HepG2 (cell line): ENCODE measurements around the gene HAND1. TPM values are rescaled to one million over a fixed set of nuclear protein-coding genes. Genes with fewer than 3 reads are reported as not detected.

Experiments used
- ATAC-seq: fragments of 200-7000 bp; cut with Tn5 transposase; 3 replicates; pipeline ENCODE4 v1.9.1; 2020; ENCODE audit warnings: mild to moderate bottlenecking, moderate library complexity
- BruUV-seq: library from RNA; stranded (reverse); fragments of 400-500 nt; replicated peaks from 2 replicates; lab custom pipeline; 2021; lab: Mats Ljungman, UMichigan
- CTCF ChIA-PET: fragments of 300-600 bp; formaldehyde crosslinking; extraction: SDS; loops from one replicate; lab custom pipeline; 2021; ENCODE audit warnings: low total read pairs, inconsistent platforms, low intra/inter-chr PET ratio; lab: Yijun Ruan, JAX
- POLR2A ChIA-PET: fragments of 350-600 bp; sonication (Branson Sonifier 250); formaldehyde crosslinking; loops from one replicate; lab custom pipeline; 2020; ENCODE audit warnings: antibody characterized with exemption, inconsistent platforms; lab: Yijun Ruan, JAX
- DNase-seq: peaks from one replicate; pipeline ENCODE4 v3.0.0-alpha.2; 2015; ENCODE audit warnings: low spot score
- FAIRE-seq: peaks from 3 replicates; lab custom pipeline; 2011; peaks lifted over from hg19 to GRCh38; lab: Jason Lieb, UNC
- H2AFZ ChIP-seq: one replicate; pipeline ENCODE4 v1.6.1; 2011; ENCODE audit warnings: low read length, inconsistent platforms
- H3K27ac ChIP-seq: fragments of 300-600 bp; 3 replicates; pipeline ENCODE4 v1.8.0; 2011; ENCODE audit warnings: mixed run types, mild to moderate bottlenecking, mixed read lengths, low read length, inconsistent platforms; ENCODE audit not compliant: insufficient read depth; ENCODE audit errors: extremely low read length
- H3K27me3 ChIP-seq, 2 experiments: fragments of 200-600 bp in 1 of 2; 2 replicates in 1 of 2; 3 replicates in 1 of 2; pipeline versions ENCODE4 v1.6.0 to v1.8.0; 2011; ENCODE audit warnings: low read length in 2 of 2, mild to moderate bottlenecking in 2 of 2, moderate library complexity in 2 of 2, inconsistent platforms in 1 of 2; ENCODE audit not compliant: insufficient read depth in 2 of 2, control insufficient read depth in 1 of 2
- H3K36me3 ChIP-seq, 2 experiments: fragments of 200-600 bp in 1 of 2; replicated peaks in 1 of 2; 2 replicates in 1 of 2; 3 replicates in 1 of 2; pipeline versions ENCODE4 v1.5.1 to v1.8.0; 2011; ENCODE audit warnings: low read length in 2 of 2, inconsistent platforms in 1 of 2; ENCODE audit not compliant: insufficient read depth in 2 of 2, control insufficient read depth in 1 of 2
- H3K4me1 ChIP-seq: 2 replicates; pipeline ENCODE4 v1.5.1; 2012; ENCODE audit warnings: low read length, inconsistent platforms; ENCODE audit not compliant: insufficient read depth
- H3K4me2 ChIP-seq: 2 replicates; pipeline ENCODE4 v1.6.0; 2011; ENCODE audit warnings: low read depth, low read length, inconsistent platforms
- H3K4me3 ChIP-seq, 3 experiments: fragments of 200-600 bp in 1 of 3; sonication (generic), shearing (Covaris generic) in 1 of 3; replicated peaks in 1 of 3; 2 replicates each; pipeline ENCODE4 v1.5.1; 2011 to 2016; ENCODE audit warnings: low read length in 3 of 3, inconsistent platforms in 2 of 3, low read depth in 2 of 3, mild to moderate bottlenecking in 2 of 3, control low read depth in 1 of 3, mixed read lengths in 1 of 3; ENCODE audit not compliant: insufficient read depth in 1 of 3
- H3K79me2 ChIP-seq: one replicate; pipeline ENCODE4 v1.6.1; 2011; ENCODE audit warnings: low read length, inconsistent platforms; ENCODE audit not compliant: insufficient read depth
- H3K9ac ChIP-seq: 2 replicates; pipeline ENCODE4 v1.6.0; 2011; ENCODE audit warnings: mild to moderate bottlenecking, low read depth, low read length, inconsistent platforms; ENCODE audit not compliant: insufficient read depth
- H3K9me3 ChIP-seq: 2 replicates; pipeline ENCODE4 v1.5.1; 2012; ENCODE audit warnings: mild to moderate bottlenecking, low read length
- H4K20me1 ChIP-seq: 2 replicates; pipeline ENCODE4 v1.6.0; 2011; ENCODE audit warnings: inconsistent platforms, mild to moderate bottlenecking, low read length, moderate library complexity; ENCODE audit not compliant: insufficient read depth
- FOXO1 ChIP-seq: sonication (generic); formaldehyde crosslinking; IDR thresholded peaks from 2 replicates; pipeline ENCODE4 v1.4.0; 2020; ENCODE audit warnings: missing genetic modification reagents
- NFKBIZ ChIP-seq: IDR thresholded peaks from 2 replicates; pipeline ENCODE4 v1.6.1; 2018; ENCODE audit warnings: missing genetic modification reagents, missing compliant biosample characterization
- NRL ChIP-seq: sonication (generic); formaldehyde crosslinking; IDR thresholded peaks from 2 replicates; pipeline ENCODE4 v1.5.0; 2020; ENCODE audit warnings: missing genetic modification reagents, mild to moderate bottlenecking, moderate library complexity, borderline replicate concordance
- POLR2A ChIP-seq, 2 experiments: IDR thresholded peaks; 2 replicates each; pipeline ENCODE4 v1.6.1; 2011; ENCODE audit warnings: low read depth in 2 of 2, low read length in 2 of 2, mild to moderate bottlenecking in 1 of 2, moderate library complexity in 1 of 2; ENCODE audit not compliant: insufficient read depth in 1 of 2
- SUZ12 ChIP-seq: fragments of 150-350 bp; IDR thresholded peaks from 2 replicates; pipeline ENCODE4 v1.6.1; 2014; ENCODE audit warnings: low read depth, low read length
- TAF1 ChIP-seq: sonication (generic); formaldehyde crosslinking; IDR thresholded peaks from 2 replicates; pipeline ENCODE4 v1.4.0; 2020; ENCODE audit warnings: missing genetic modification reagents
- TOPORS ChIP-seq: sonication (generic); formaldehyde crosslinking; IDR thresholded peaks from 2 replicates; pipeline ENCODE4 v1.8.0; 2023; ENCODE audit warnings: mild to moderate bottlenecking, missing genetic modification reagents
- ZBTB21 ChIP-seq: sonication (generic); formaldehyde crosslinking; IDR thresholded peaks from 2 replicates; pipeline ENCODE4 v1.4.0; 2020; ENCODE audit warnings: missing genetic modification reagents
- ZFP1 ChIP-seq: IDR thresholded peaks from 2 replicates; pipeline ENCODE4 v1.6.1; 2016
- ZFP37 ChIP-seq: sonication (generic); formaldehyde crosslinking; IDR thresholded peaks from 2 replicates; pipeline ENCODE4 v1.4.0; 2020; ENCODE audit warnings: missing genetic modification reagents, borderline replicate concordance
- ZNF180 ChIP-seq: sonication (generic); formaldehyde crosslinking; IDR thresholded peaks from 2 replicates; pipeline ENCODE4 v1.4.0; 2020; ENCODE audit warnings: low read depth, missing genetic modification reagents, borderline replicate concordance
- ZNF331 ChIP-seq: sonication (generic); formaldehyde crosslinking; IDR thresholded peaks from 2 replicates; pipeline ENCODE4 v1.4.0; 2020; ENCODE audit warnings: missing genetic modification reagents
- ZNF7 ChIP-seq: IDR thresholded peaks from 2 replicates; pipeline ENCODE4 v1.6.1; 2016; ENCODE audit warnings: missing biosample characterization, missing genetic modification reagents
- ZNF83 ChIP-seq: sonication (generic); formaldehyde crosslinking; IDR thresholded peaks from 2 replicates; pipeline ENCODE4 v1.4.0; 2020; ENCODE audit warnings: missing genetic modification reagents, mild to moderate bottlenecking, borderline replicate concordance
- WGBS: methylation state at CpG from one replicate; pipeline ENCODE4 v1.1.6; 2017; ENCODE audit warnings: low lambda C conversion rate; 5-methylcytosine and 5-hydroxymethylcytosine counted together
- in situ Hi-C: cut with HindIII; loops from 2 replicates; pipeline ENCODE4 v1.10.0; 2017; ENCODE audit warnings: low pct_unique_long_range_greater_than_20kb; ENCODE audit not compliant: extremely low pct_ligation_motif_present
- intact Hi-C: fragments of 100-400 bp; cut with micrococcal nuclease; formaldehyde crosslinking; loops from one replicate; pipeline ENCODE4 v1.10.0; 2022; ENCODE audit not compliant: unreplicated experiment
- polyA plus RNA-seq, 8 experiments: library from polyadenylated mRNA; depleted of rRNA in 3 of 8; stranded (reverse) in 7 of 8; unstranded in 1 of 8; fragments of >200 nt; fragmentation: Illumina TruSeq in 4 of 8; extraction: Trizol in 4 of 8; gene quantifications; 2 replicates each; pipeline versions ENCODE4 v1.2.1 to v1.2.3, GENCODE V29; 2011 to 2016; ENCODE audit warnings: low read depth in 4 of 8, missing spikeins in 1 of 8, mixed read lengths in 1 of 8; ENCODE audit not compliant: insufficient read depth in 1 of 8
- total RNA-seq, 5 experiments: library from RNA; depleted of rRNA; stranded (reverse); fragments of >200 nt; fragmentation: Illumina TruSeq; extraction: Trizol; gene quantifications; 2 replicates each; pipeline ENCODE4 v1.2.3, GENCODE V29; 2016; ENCODE audit warnings: low read depth in 1 of 5
- TF ChIP-seq, protein P1 (sequence below): IDR thresholded peaks from 2 replicates; pipeline ENCODE4 v1.6.1; 2016; ENCODE audit warnings: low read depth, borderline replicate concordance
- TF ChIP-seq, protein P2 (sequence below): sonication (generic); formaldehyde crosslinking; conservative IDR thresholded peaks from 2 replicates; pipeline ENCODE4 v1.4.0; 2020; ENCODE audit warnings: missing genetic modification reagents

Gene HAND1
- total and polyA plus RNA-seq, 2 of the 13 experiments (the other 11 are each of a cell fraction or from before 2014, with no cell fraction given) = not detected

DNA sequence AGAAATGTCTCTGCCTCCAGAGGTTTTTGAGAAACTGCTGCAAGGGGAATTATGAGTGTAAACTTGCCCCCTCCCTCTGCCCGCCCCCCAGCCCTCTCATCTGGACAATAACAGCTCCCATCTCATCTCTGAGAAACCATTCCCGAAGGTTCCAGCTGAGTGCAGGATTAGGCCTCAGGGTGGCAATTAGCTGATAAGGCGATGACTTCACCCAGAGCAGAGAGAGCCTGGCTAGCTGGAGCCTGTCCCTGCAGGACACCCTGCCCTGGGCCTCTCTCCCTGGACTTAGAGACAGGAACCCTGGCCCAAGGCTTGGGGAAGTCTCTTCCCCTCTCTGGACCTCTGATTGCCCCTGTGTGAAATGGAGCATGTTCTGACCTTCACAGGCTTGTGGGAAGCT, 45.7 kb upstream of the HAND1 start:
- Histone ChIP-seq H3K79me2 (no peaks in the 10 kb centered on the region), H3K9ac (no peak overlapping the region), H3K27ac (no peak overlapping the region), H3K4me1 (no peaks in the 10 kb centered on the region), H3K4me2 (no peak overlapping the region), H3K27me3 (peaks cover 0 to 3% of the 10 kb centered on the region in 2 experiments; a peak in 2 of 5 replicates), H3K36me3 (no peaks in the 10 kb centered on the region), H3K9me3 (no peaks in the 10 kb centered on the region), H4K20me1 (no peaks in the 10 kb centered on the region), H3K4me3 (no peak overlapping the region), H2AFZ (no peak overlapping the region)
- no TSS peak for BruUV-seq
- ChIA-PET CTCF (no interaction called here), POLR2A (no interaction called here)
- ATAC-seq = peak; percentile 27; the same call in 1 of the 3 replicates
- intact Hi-C loops = no loop called here
- in situ Hi-C loops = loop anchor here (5.0 kb wide), 1 partner anchor 84 kb away; no protein-coding TSS in a partner anchor
- FAIRE-seq = no peak
- no peak for DNase-seq
- WGBS = 0% methylated on average over 1 of the region's 3 CpGs
- TF ChIP-seq SUZ12 (no peak), ZFP1 (CRISPR knock-in tag) (no peak)
- TF ChIP-seq, protein P1, sequence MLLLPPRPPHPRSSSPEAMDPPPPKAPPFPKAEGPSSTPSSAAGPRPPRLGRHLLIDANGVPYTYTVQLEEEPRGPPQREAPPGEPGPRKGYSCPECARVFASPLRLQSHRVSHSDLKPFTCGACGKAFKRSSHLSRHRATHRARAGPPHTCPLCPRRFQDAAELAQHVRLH (CRISPR knock-in tag) = no peak

DNA sequence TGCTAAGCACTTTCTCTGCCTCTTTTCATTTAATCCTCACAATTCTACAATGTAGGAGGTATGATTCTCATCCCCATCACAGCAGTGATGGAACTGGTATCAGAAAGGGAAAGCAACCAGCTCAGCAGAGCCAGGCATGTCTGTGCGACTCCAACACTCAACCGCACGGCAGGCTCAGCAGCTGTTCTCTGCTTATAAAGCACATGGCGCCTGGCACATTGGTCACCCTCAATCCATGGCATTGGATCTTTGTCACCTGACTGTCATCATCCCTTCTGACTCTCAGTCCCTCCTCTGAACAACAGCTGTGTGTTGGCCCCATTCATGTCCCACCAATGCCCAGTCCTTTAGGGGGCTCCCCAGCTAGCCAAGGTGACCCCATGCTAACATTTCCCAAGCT, 45.1 kb upstream of the HAND1 start:
- Histone ChIP-seq H3K9me3 (no peaks in the 10 kb centered on the region), H3K27ac (no peak overlapping the region), H3K4me2 (no peak overlapping the region), H3K9ac (no peak overlapping the region), H3K79me2 (no peaks in the 10 kb centered on the region), H4K20me1 (no peaks in the 10 kb centered on the region), H3K4me1 (no peaks in the 10 kb centered on the region), H2AFZ (no peak overlapping the region), H3K36me3 (no peaks in the 10 kb centered on the region), H3K27me3 (peaks cover 0 to 3% of the 10 kb centered on the region in 2 experiments; a peak in 2 of 5 replicates), H3K4me3 (no peak overlapping the region)
- intact Hi-C loops (no loop called here), in situ Hi-C loops (loop anchor here (5.0 kb wide), 1 partner anchor 84 kb away; no protein-coding TSS in a partner anchor)
- CTCF ChIA-PET = no interaction called here
- ATAC-seq (no peak), DNase-seq (no peak), FAIRE-seq (no peak)
- no peak for TF ChIP-seq POLR2A (IDR thresholded peaks at IDR 0.05; ENCODE audit: insufficient read depth in 1 of 2, low read depth in 2 of 2, low read length in 2 of 2)
- TF ChIP-seq NFKBIZ (CRISPR knock-in tag) = no peak
- no peak for TF ChIP-seq ZNF83 (CRISPR knock-in tag)
- TF ChIP-seq ZNF180 (CRISPR knock-in tag) = no peak
- TF ChIP-seq, protein P2, sequence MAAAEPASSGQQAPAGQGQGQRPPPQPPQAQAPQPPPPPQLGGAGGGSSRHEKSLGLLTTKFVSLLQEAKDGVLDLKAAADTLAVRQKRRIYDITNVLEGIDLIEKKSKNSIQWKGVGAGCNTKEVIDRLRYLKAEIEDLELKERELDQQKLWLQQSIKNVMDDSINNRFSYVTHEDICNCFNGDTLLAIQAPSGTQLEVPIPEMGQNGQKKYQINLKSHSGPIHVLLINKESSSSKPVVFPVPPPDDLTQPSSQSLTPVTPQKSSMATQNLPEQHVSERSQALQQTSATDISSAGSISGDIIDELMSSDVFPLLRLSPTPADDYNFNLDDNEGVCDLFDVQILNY (CRISPR knock-in tag) = no peak
- TF ChIP-seq ZFP37 (CRISPR knock-in tag) = no peak
- TF ChIP-seq FOXO1 (CRISPR knock-in tag) = no peak
- TF ChIP-seq ZNF7 (CRISPR knock-in tag) = no peak
- no peak for TF ChIP-seq ZNF331 (CRISPR knock-in tag)
- TF ChIP-seq TOPORS = no peak
- TF ChIP-seq NRL = no peak
- TF ChIP-seq ZBTB21 (CRISPR knock-in tag) = no peak
- TF ChIP-seq TAF1 (CRISPR knock-in tag) = no peak
- no TSS peak for BruUV-seq
- WGBS = 74% methylated on average over 3 of the region's 4 CpGs
- POLR2A ChIA-PET = no interaction called here
